GM12891 (cell line): ENCODE data around the gene GCK.

ENCODE experiments used
- POLR2A ChIP-seq: IDR thresholded peaks from 2 replicates; pipeline ENCODE4 v1.6.1; 2011; ENCODE audit warnings: low read depth, low read length, control low read depth
- POLR2AphosphoS5 ChIP-seq: IDR thresholded peaks from 2 replicates; pipeline ENCODE4 v1.6.1; 2011; ENCODE audit warnings: low read depth, low read length, control low read depth
- TAF1 ChIP-seq: IDR thresholded peaks from 2 replicates; pipeline ENCODE4 v1.6.1; 2011; ENCODE audit warnings: low read depth, low read length, control low read depth

- TF ChIP-seq POLR2A (no peak), TAF1 (no peak), POLR2AphosphoS5 (no peak)
Measured at GRCh38 chr7:44105832-44106231, 83.4 kb downstream of the GCK start.
